ENCODE measurements around the gene HEPACAM2. TPM values are rescaled to one million over a fixed set of nuclear protein-coding genes. Genes with fewer than 3 reads are reported as not detected.

Gene HEPACAM2
- total and polyA plus RNA-seq, 2 of the 4 experiments (the other 2 are of a cell fraction) = under 0.01 to 0.05 TPM

DNA sequence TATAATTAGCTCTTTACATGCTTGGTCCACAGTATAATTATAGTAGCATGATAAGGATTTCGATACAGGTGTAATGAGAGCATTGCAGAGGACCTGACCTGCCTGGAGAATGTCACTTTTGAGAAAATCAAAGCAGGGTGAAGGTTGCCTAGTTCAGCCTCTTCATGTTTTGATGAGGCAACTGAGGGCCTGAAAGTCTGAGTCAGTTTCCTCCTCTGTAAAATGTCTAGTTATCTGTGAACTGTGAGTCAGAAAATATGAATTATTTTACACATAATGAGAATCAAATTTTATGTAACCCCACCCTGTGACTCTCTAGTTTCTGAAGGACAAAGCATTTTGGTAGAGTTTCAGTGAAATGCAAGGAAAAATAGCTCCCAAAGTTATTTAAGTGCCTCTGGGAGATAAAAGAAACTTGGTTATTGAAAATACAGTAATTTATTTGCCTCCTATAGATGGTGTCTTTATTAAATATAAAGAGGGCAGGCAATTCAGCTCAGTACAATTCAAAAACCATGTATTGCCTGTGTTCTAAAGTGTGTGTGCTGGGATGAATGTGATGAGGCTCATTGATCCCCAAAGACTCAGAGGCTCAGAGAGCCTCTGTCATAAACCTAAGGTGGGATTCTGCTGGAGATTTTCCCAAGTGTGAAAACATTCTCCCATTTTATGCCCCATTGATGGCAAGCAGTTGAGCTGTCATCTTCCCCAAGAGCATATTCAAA, 40.8 kb downstream of the HEPACAM2 start:
- no peaks in the 10 kb centered on the region for H4K20me1 ChIP-seq (ENCODE audit: insufficient read depth, low read length)
- H2BK5ac ChIP-seq (ENCODE audit: low read depth, low read length, poor library complexity, severe bottlenecking) = no peak overlapping the region
- no peak overlapping the region for H2AFZ ChIP-seq (replicated peaks; ENCODE audit: low read length, poor library complexity)
- H3K4me1 ChIP-seq (ENCODE audit: control insufficient read depth, insufficient read depth, low read length) = no peaks in the 10 kb centered on the region
- H3K36me3 ChIP-seq (ENCODE audit: control insufficient read depth, insufficient read depth, low read length) = no peaks in the 10 kb centered on the region
- H3K14ac ChIP-seq (replicated peaks; ENCODE audit: low read depth, low read length) = no peak overlapping the region
- H2AK9ac ChIP-seq (replicated peaks; ENCODE audit: low read depth, low read length, poor library complexity) = no peak overlapping the region
- no peak overlapping the region for H3K18ac ChIP-seq (ENCODE audit: low read depth, low read length)
- ATAC-seq (ENCODE audit: low read depth) (no peak), DNase-seq (peak; percentile 23)
- no peak overlapping the region for H3K4me3 ChIP-seq (ENCODE audit: insufficient read depth, low read depth, low read length)
- no peak overlapping the region for H3K27ac ChIP-seq (ENCODE audit: insufficient read depth, low read length)
- H4K8ac ChIP-seq (ENCODE audit: low read depth in 2 of 2, low read length in 2 of 2) = no peak overlapping the region
- H3K9ac ChIP-seq (ENCODE audit: low read depth, low read length) = no peak overlapping the region
- intact Hi-C loops (cut with micrococcal nuclease) (loop anchor here (5.0 kb wide), 1 partner anchor 1013 kb away; no protein-coding TSS in a partner anchor), in situ Hi-C loops (cut with MboI; ENCODE audit: low sequenced_read_pairs) (no loop called here), dilution Hi-C loops (cut with HindIII; ENCODE audit: low sequenced_read_pairs, unreplicated experiment) (no loop called here)
- H4K91ac ChIP-seq (ENCODE audit: insufficient read depth, low read depth, low read length) = no peak overlapping the region
- H3K9me1 ChIP-seq (ENCODE audit: insufficient read depth, low read length) = no peaks in the 10 kb centered on the region
- H3K27me3 ChIP-seq (ENCODE audit: control insufficient read depth, insufficient read depth, low read length) = peaks cover 16% of the 10 kb centered on the region
- no peak overlapping the region for H2BK120ac ChIP-seq (ENCODE audit: low read depth, low read length)
- no peaks in the 10 kb centered on the region for H3K79me1 ChIP-seq (ENCODE audit: low read depth in 1 of 2, low read length in 2 of 2)
- H3K9me3 ChIP-seq (ENCODE audit: control insufficient read depth, insufficient read depth, low read length) = no peaks in the 10 kb centered on the region
- POLR2A ChIA-PET (ENCODE audit: unreplicated experiment) = no interaction called here
- no peak overlapping the region for H2BK20ac ChIP-seq (ENCODE audit: low read depth, low read length)
- no peak overlapping the region for H3K4me2 ChIP-seq (ENCODE audit: low read depth, low read length)
- H2BK15ac ChIP-seq (ENCODE audit: low read depth, low read length) = no peak overlapping the region
- H3K56ac ChIP-seq (ENCODE audit: extremely low read depth, insufficient read depth, low read length) = no peak overlapping the region
- no TSS peak for BruUV-seq (replicated peaks)
- H4K5ac ChIP-seq (ENCODE audit: low read depth, low read length) = no peak overlapping the region
- CTCF ChIA-PET = no interaction called here
- H3K4ac ChIP-seq (ENCODE audit: low read depth, low read length) = no peak overlapping the region
- H2AK5ac ChIP-seq (ENCODE audit: low read depth, low read length) = no peak overlapping the region
- no peak overlapping the region for H3K23ac ChIP-seq (ENCODE audit: low read depth, low read length)
- no CpG with 5 or more reads among the region's 1 CpG for WGBS, 2 experiments (ENCODE audit: extremely low coverage in 2 of 2, insufficient read length in 1 of 2)
- no peak for TF ChIP-seq RCOR1 (IDR thresholded peaks at IDR 0.05; ENCODE audit: insufficient replicate concordance, low read length)
- TF ChIP-seq CHD1 (IDR thresholded peaks at IDR 0.05; ENCODE audit: low read depth, low read length) = no peak
- TF ChIP-seq CEBPB (IDR thresholded peaks at IDR 0.05; ENCODE audit: low read depth, low read length) = peak; percentile 19; the same call in 1 of the 2 replicates
- no peak for TF ChIP-seq MAFK (IDR thresholded peaks at IDR 0.05; ENCODE audit: low read depth, low read length)
- TF ChIP-seq BHLHE40 (IDR thresholded peaks at IDR 0.05; ENCODE audit: low read depth, low read length) = no peak

Measured in IMR-90 (cell line).